A673 (cell line): Measurements from ENCODE around the gene CPA5. TPM values are rescaled to one million over a fixed set of nuclear protein-coding genes. Genes with fewer than 3 reads are reported as not detected.

ENCODE experiments used
- BruUV-seq: library from RNA; stranded (reverse); fragments of 400-500 nt; replicated peaks from 2 replicates; lab custom pipeline; 2021; lab: Mats Ljungman, UMichigan
- CTCF ChIA-PET: fragments of 300-600 bp; sonication (Branson Sonifier 250); formaldehyde crosslinking; loops from one replicate; lab custom pipeline; 2022; ENCODE audit warnings: antibody characterized with exemption; lab: Charles Lee
- POLR2A ChIA-PET: fragments of 300-600 bp; sonication (Branson Sonifier 250); formaldehyde crosslinking; loops from one replicate; lab custom pipeline; 2022; ENCODE audit warnings: antibody characterized with exemption; ENCODE audit not compliant: low non-redundant PET; lab: Charles Lee
- DNase-seq: peaks from one replicate; pipeline ENCODE4 v3.0.0-alpha.2; 2015; ENCODE audit warnings: low spot score
- H3K27ac ChIP-seq: fragments of 200-600 bp; sonication (generic); 2 replicates; pipeline ENCODE4 v1.5.1; 2016; ENCODE audit warnings: mixed run types, low read depth, mild to moderate bottlenecking, mixed read lengths, antibody characterized with exemption, low read length; ENCODE audit not compliant: poor library complexity, severe bottlenecking
- H3K27me3 ChIP-seq: fragments of 200-600 bp; sonication (generic); replicated peaks from 2 replicates; pipeline ENCODE4 v1.6.1; 2017; ENCODE audit warnings: mixed run types, low read depth, mild to moderate bottlenecking, mixed read lengths, antibody characterized with exemption, low read length; ENCODE audit not compliant: insufficient read depth, poor library complexity
- H3K36me3 ChIP-seq: fragments of 200-600 bp; sonication (generic); 2 replicates; pipeline ENCODE4 v1.6.1; 2016; ENCODE audit warnings: mixed run types, mild to moderate bottlenecking, mixed read lengths, antibody characterized with exemption, low read length; ENCODE audit not compliant: insufficient read depth, poor library complexity, severe bottlenecking
- H3K4me1 ChIP-seq: fragments of 200-600 bp; sonication (generic); 2 replicates; pipeline ENCODE4 v1.6.1; 2017; ENCODE audit warnings: mixed run types, mild to moderate bottlenecking, mixed read lengths, antibody characterized with exemption, low read length; ENCODE audit not compliant: insufficient read depth, poor library complexity, severe bottlenecking
- H3K4me3 ChIP-seq: fragments of 200-600 bp; sonication (generic); 2 replicates; pipeline ENCODE4 v1.5.1; 2016; ENCODE audit warnings: low read depth, mixed run types, mild to moderate bottlenecking, mixed read lengths, low read length; ENCODE audit not compliant: poor library complexity, severe bottlenecking
- H3K9me3 ChIP-seq: fragments of 200-600 bp; sonication (generic); 2 replicates; pipeline ENCODE4 v1.6.1; 2016; ENCODE audit warnings: mixed run types, low read depth, mild to moderate bottlenecking, mixed read lengths, antibody characterized with exemption, low read length; ENCODE audit not compliant: poor library complexity, severe bottlenecking
- EZH2 ChIP-seq: fragments of 200-600 bp; sonication (generic); IDR thresholded peaks from 2 replicates; pipeline ENCODE4 v1.6.1; 2017; ENCODE audit warnings: borderline replicate concordance, low read depth, mild to moderate bottlenecking, mixed read lengths, antibody characterized with exemption, low read length; ENCODE audit not compliant: poor library complexity, severe bottlenecking
- intact Hi-C: fragments of 100-400 bp; cut with micrococcal nuclease; formaldehyde crosslinking; loops from one replicate; pipeline ENCODE4 v1.10.0; 2022; ENCODE audit not compliant: unreplicated experiment
- total RNA-seq: library from RNA; stranded (reverse); gene quantifications from 2 replicates; pipeline ENCODE4 v1.2.3, GENCODE V29; 2021
- TF ChIP-seq, protein P1 (sequence below): fragments of 300-800, 200-600 bp; sonication (generic); conservative IDR thresholded peaks from 2 replicates; pipeline ENCODE4 v1.5.1; 2017; ENCODE audit warnings: low read depth, mild to moderate bottlenecking, antibody characterized with exemption, low read length, moderate library complexity, mixed read lengths

The CPA5 gene
- total RNA-seq, 1 experiment from 2014 or later: not detected

DNA sequence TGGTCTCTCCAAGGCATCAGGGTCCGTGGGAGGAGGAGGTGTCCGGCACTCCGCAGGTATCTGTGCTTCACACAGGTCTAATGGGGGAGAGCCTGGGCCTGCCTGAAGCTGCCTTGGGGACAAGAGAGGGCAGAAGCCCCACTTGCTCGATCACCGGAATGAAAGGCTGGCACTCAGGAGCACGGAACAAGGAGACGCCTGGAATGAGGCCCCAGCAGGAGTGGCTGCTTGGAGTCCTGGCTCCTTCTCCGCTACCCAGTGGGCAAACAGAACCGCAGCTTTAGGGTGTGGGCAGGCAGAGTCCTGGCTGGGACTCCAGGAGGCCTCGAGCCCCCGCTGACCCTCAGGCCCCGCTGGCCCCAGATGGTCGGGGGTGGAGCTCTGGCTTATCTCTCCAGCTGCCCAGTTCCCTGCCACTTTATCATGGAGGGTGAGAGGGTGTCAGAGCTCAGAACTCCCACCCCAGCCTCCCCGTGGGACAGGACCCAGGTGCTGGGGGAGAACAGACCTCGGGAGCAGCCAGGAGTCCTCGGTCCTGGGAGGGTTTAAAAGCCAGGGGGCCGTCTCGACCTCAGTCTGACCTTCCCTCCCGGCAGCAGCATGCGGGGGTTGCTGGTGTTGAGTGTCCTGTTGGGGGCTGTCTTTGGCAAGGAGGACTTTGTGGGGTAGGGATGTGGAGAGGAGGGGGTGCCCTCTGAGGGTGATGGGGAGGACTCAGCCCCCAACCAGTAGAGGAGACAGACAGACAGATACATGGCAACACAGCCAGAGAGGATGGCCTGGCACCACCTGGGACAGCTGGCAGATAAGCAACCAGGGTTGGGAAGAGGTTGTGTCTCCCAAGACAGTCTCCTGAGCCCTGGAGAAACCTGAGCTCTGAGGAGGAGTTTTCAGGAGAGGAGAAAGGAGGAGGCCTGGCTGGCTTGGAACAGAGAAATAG lies 35.6 kb downstream of the CPA5 start, which contains the start of gene CPA1:
Gene CPA1 (plus strand): TSS at position 574 of the 940 bp plus-strand sequence. CDS start 27 bp downstream, at position 601.
- no peaks in the 10 kb centered on the region for H3K9me3 ChIP-seq
- intact Hi-C loops: no loop called here
- no peak for TF ChIP-seq EZH2
- TF ChIP-seq, protein P1, sequence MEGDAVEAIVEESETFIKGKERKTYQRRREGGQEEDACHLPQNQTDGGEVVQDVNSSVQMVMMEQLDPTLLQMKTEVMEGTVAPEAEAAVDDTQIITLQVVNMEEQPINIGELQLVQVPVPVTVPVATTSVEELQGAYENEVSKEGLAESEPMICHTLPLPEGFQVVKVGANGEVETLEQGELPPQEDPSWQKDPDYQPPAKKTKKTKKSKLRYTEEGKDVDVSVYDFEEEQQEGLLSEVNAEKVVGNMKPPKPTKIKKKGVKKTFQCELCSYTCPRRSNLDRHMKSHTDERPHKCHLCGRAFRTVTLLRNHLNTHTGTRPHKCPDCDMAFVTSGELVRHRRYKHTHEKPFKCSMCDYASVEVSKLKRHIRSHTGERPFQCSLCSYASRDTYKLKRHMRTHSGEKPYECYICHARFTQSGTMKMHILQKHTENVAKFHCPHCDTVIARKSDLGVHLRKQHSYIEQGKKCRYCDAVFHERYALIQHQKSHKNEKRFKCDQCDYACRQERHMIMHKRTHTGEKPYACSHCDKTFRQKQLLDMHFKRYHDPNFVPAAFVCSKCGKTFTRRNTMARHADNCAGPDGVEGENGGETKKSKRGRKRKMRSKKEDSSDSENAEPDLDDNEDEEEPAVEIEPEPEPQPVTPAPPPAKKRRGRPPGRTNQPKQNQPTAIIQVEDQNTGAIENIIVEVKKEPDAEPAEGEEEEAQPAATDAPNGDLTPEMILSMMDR: no peak
- no peak for DNase-seq
- no peaks in the 10 kb centered on the region for H3K27me3 ChIP-seq
- no TSS peak for BruUV-seq
- POLR2A ChIA-PET: no interaction called here
- no peaks in the 10 kb centered on the region for H3K4me1 ChIP-seq
- CTCF ChIA-PET: no interaction called here
- H3K4me3 ChIP-seq: no peak within 1 kb of the TSS
- H3K36me3 ChIP-seq: no peaks in the 10 kb centered on the region
- no peak within 1 kb of the TSS for H3K27ac ChIP-seq

GRCh38 chr7:130380861-130381455 lies 36.3 kb downstream of the CPA5 start:
- Histone ChIP-seq H3K4me3 (no peak overlapping the region), H3K9me3 (no peaks in the 10 kb centered on the region), H3K27ac (no peak overlapping the region), H3K36me3 (no peaks in the 10 kb centered on the region), H3K27me3 (no peaks in the 10 kb centered on the region), H3K4me1 (no peaks in the 10 kb centered on the region)
- no TSS peak for BruUV-seq
- no peak for DNase-seq
- intact Hi-C loops: no loop called here
- ChIA-PET POLR2A (no interaction called here), CTCF (no interaction called here)
- TF ChIP-seq EZH2: no peak

- Histone ChIP-seq H3K36me3 (no peaks in the 10 kb centered on the region), H3K4me3 (no peak overlapping the region), H3K9me3 (no peaks in the 10 kb centered on the region), H3K27me3 (no peaks in the 10 kb centered on the region), H3K27ac (no peak overlapping the region), H3K4me1 (no peaks in the 10 kb centered on the region)
- intact Hi-C loops: no loop called here
- no TSS peak for BruUV-seq
- no peak for DNase-seq
- ChIA-PET CTCF (no interaction called here), POLR2A (no interaction called here)
- no peak for TF ChIP-seq EZH2
- TF ChIP-seq, protein P1: no peak
Measured at GRCh38 chr7:130381468-130382312, 37.1 kb downstream of the CPA5 start.
